Stomach (tissue), 9 donors: ENCODE data around the gene SEMA4D. TPM values are rescaled to one million over a fixed set of nuclear protein-coding genes. Genes with fewer than 3 reads are reported as not detected.

ENCODE experiments used
- DNase-seq, 2 donors: peaks; one replicate each; pipeline versions ENCODE4 v3.0.0 to v3.0.0-alpha.2; 2013 to 2019
- H3K27ac ChIP-seq, 5 donors: fragments of 200-600 bp in 4 of 5; sonication (generic) in 4 of 5; one replicate each; pipeline ENCODE4 v1.5.1; 2013 to 2019; ENCODE audit warnings: mild to moderate bottlenecking in 1 of 5, moderate library complexity in 1 of 5
- H3K27me3 ChIP-seq, 3 donors: fragments of 200-600 bp; sonication (generic); one replicate each; pipeline ENCODE4 v1.5.1; 2017 to 2019; ENCODE audit warnings: mixed run types in 1 of 3
- H3K36me3 ChIP-seq, 4 donors: fragments of 200-600 bp; sonication (generic); 1 replicate in 3 of 4; 2 replicates in 1 of 4; pipeline ENCODE4 v1.5.1; 2016 to 2019
- H3K4me1 ChIP-seq, 4 donors: fragments of 200-600 bp; sonication (generic); one replicate each; pipeline ENCODE4 v1.5.1; 2016 to 2019
- H3K4me3 ChIP-seq, 4 donors: fragments of 200-600 bp; sonication (generic) in 3 of 4; one replicate each; pipeline ENCODE4 v1.5.1; 2016 to 2019; ENCODE audit warnings: mild to moderate bottlenecking in 1 of 4
- H3K9me3 ChIP-seq, 4 donors: fragments of 200-600 bp; sonication (generic); one replicate each; pipeline ENCODE4 v1.5.1; 2016 to 2019
- EP300 ChIP-seq: sonication (generic); formaldehyde crosslinking; IDR thresholded peaks from one replicate; pipeline ENCODE4 v1.6.1; 2017; ENCODE audit warnings: antibody characterized with exemption
- POLR2A ChIP-seq, 4 donors: fragments of 450-650 bp; IDR thresholded peaks; one replicate each; pipeline ENCODE4 v1.6.1; 2016; ENCODE audit warnings: antibody characterized with exemption in 4 of 4, control low read depth in 2 of 4, mild to moderate bottlenecking in 1 of 4, moderate library complexity in 1 of 4
- POLR2AphosphoS5 ChIP-seq, 3 donors: sonication (generic); formaldehyde crosslinking; IDR thresholded peaks; one replicate each; pipeline ENCODE4 v1.6.1; 2016; ENCODE audit warnings: antibody characterized with exemption in 3 of 3
- WGBS, 5 donors: extraction: QIAGEN DNeasy Blood & Tissue Kit in 3 of 5; methylation state at CpG; one replicate each; pipeline versions ENCODE4 v1.1.5 to v1.1.7; 2013 to 2018; 5-methylcytosine and 5-hydroxymethylcytosine counted together
- intact Hi-C: fragments of 100-400 bp; cut with DNase I; formaldehyde crosslinking; loops from one replicate; pipeline ENCODE4 v1.15.1; 2023; ENCODE audit warnings: low total_unique reads
- polyA plus RNA-seq, 3 donors: library from polyadenylated mRNA; stranded (reverse); fragments of 200-250 nt; gene quantifications; one replicate each; pipeline ENCODE4 v1.2.3, GENCODE V29; 2013
- total RNA-seq, 5 donors: library from RNA; depleted of rRNA; stranded (reverse); fragments of >200 nt; gene quantifications; one replicate each; pipeline versions ENCODE4 v1.1.0 to v1.2.3, GENCODE V29; 2014 to 2016
- TF ChIP-seq, protein P1 (sequence below), 7 experiments: fragments of 450-650 bp in 4 of 7; fragments of 200-600 bp in 3 of 7; sonication (generic) in 3 of 7; IDR thresholded peaks; one replicate each; pipeline ENCODE4 v1.5.1; 2016 to 2019; ENCODE audit warnings: antibody characterized with exemption in 7 of 7, control low read depth in 2 of 7, mild to moderate bottlenecking in 1 of 7
- donor health status: healthy with polysubstance abuse.
- donor health status: Bipolar disorder and iron deficiency.
- donor health status: healthy.

Gene SEMA4D
- total and polyA plus RNA-seq, 8 donors = 4.9 to 43.3 (median 12.5) TPM

DNA sequence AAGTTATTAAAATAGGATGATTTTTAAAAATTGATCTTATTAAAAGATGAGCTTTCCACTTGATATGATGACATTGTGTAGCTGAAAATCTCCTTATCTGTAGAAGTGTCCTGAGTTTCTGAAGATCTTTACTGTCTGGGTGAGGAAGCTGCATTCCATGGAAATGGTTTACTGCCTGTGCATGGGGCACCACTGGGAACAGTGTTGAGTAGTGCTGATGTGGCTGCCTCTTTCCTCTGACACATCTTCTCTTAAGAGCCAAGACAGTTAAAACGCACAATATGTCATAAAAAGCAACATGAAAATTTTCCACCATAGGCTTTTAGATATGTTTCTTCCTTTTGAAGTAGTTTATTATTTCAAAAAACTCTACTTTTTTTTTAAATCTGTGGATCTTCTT lies 155.0 kb downstream of the SEMA4D start:
- DNase-seq = no peak
- 93 to 100% (median 98%) methylated on average over 1 of the region's 1 CpG for whole genome bisulfite sequencing, 5 donors
- Histone ChIP-seq H3K4me1 (no peaks in the 10 kb centered on the region), H3K27ac (no peak overlapping the region), H3K4me3 (no peak overlapping the region), H3K36me3 (peaks cover 57 to 100% (median 100%) of the 10 kb centered on the region in 4 donors), H3K9me3 (no peaks in the 10 kb centered on the region), H3K27me3 (no peaks in the 10 kb centered on the region)
- intact Hi-C loops = no loop called here
- TF ChIP-seq, protein P1, sequence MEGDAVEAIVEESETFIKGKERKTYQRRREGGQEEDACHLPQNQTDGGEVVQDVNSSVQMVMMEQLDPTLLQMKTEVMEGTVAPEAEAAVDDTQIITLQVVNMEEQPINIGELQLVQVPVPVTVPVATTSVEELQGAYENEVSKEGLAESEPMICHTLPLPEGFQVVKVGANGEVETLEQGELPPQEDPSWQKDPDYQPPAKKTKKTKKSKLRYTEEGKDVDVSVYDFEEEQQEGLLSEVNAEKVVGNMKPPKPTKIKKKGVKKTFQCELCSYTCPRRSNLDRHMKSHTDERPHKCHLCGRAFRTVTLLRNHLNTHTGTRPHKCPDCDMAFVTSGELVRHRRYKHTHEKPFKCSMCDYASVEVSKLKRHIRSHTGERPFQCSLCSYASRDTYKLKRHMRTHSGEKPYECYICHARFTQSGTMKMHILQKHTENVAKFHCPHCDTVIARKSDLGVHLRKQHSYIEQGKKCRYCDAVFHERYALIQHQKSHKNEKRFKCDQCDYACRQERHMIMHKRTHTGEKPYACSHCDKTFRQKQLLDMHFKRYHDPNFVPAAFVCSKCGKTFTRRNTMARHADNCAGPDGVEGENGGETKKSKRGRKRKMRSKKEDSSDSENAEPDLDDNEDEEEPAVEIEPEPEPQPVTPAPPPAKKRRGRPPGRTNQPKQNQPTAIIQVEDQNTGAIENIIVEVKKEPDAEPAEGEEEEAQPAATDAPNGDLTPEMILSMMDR (IDR thresholded peaks at IDR 0.05) = no peak
- TF ChIP-seq POLR2A (IDR thresholded peaks at IDR 0.05) = no peak
- no peak for TF ChIP-seq EP300
- TF ChIP-seq POLR2AphosphoS5 (IDR thresholded peaks at IDR 0.05) = no peak

DNA sequence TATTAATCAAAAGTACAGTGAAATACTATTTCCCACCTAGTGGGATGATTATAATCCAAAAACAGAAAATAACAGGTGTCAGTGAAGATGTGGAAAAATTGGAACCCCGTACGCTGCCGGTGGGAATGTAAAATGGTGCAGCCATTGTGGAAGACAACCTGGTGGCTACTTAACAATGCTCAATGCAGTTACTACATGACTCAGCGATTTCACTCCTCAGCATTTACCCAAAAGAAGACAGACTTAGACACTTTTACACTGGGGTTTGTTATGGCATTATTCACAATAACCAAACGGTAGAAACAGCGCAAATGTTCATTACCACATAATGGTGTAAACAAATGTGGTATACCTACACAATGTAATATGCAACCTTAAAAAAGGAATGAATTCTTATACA lies 155.7 kb downstream of the SEMA4D start:
- H3K4me3 ChIP-seq = no peak overlapping the region
- peaks cover 51 to 100% (median 100%) of the 10 kb centered on the region in 4 donors for H3K36me3 ChIP-seq
- no peaks in the 10 kb centered on the region for H3K4me1 ChIP-seq
- TF ChIP-seq EP300 = no peak
- TF ChIP-seq, protein P1 (IDR thresholded peaks at IDR 0.05) = no peak
- no peak for TF ChIP-seq POLR2A (IDR thresholded peaks at IDR 0.05)
- no peak for TF ChIP-seq POLR2AphosphoS5 (IDR thresholded peaks at IDR 0.05)
- WGBS, 5 donors = 96 to 99% (median 97%) methylated on average over 6 of the region's 6 CpGs
- intact Hi-C loops = no loop called here
- no peak for DNase-seq
- no peaks in the 10 kb centered on the region for H3K27me3 ChIP-seq
- H3K9me3 ChIP-seq = no peaks in the 10 kb centered on the region
- H3K27ac ChIP-seq = no peak overlapping the region

DNA sequence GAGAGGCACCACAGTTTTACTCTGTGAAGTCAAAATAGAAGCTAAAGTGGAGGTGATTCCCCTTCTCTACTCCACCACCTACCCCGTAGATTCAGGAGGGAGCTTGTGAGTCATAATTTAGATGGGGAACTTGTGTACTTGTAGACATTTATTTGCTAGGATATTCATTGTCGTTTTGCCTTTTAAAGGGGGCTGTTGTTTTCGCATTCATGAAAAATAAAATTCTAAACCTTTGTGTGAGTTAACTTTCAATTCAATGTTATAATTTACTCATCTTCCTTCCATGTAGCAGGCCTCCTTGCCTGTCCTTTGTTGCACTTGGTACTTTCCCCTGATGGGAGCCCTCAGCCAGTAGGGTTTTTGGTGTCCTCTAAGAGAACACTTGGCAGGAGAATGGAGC lies 157.6 kb downstream of the SEMA4D start:
- no peak overlapping the region for H3K4me3 ChIP-seq
- 86 to 94% (median 89%) methylated on average over 3 of the region's 3 CpGs for WGBS, 5 donors
- H3K4me1 ChIP-seq = no peaks in the 10 kb centered on the region
- TF ChIP-seq EP300 = no peak
- TF ChIP-seq POLR2AphosphoS5 (IDR thresholded peaks at IDR 0.05) = no peak
- no peak for DNase-seq
- peaks cover 47 to 100% (median 100%) of the 10 kb centered on the region in 4 donors for H3K36me3 ChIP-seq
- intact Hi-C loops = no loop called here
- no peaks in the 10 kb centered on the region for H3K27me3 ChIP-seq
- no peak overlapping the region for H3K27ac ChIP-seq
- H3K9me3 ChIP-seq = no peaks in the 10 kb centered on the region

DNA sequence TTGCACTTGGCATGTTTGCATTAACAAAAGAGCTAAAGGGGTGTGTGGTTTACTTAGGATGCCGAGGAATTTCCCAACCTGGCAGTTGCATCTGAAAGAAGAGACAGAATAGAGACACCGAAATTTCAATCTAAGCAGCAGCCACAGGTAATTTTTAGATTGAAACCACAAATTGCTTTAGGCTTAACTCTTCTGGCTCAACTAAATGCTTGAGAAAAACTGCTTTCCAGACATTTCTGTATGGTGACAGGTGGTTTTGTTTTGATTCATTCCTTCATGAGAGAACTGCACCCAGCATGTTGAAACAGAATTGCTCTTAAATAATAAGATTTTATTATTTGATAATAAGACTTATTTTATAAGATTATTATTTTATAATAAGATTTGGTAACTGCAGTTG lies 158.1 kb downstream of the SEMA4D start:
- no peak overlapping the region for H3K27ac ChIP-seq
- 52 to 74% (median 56%) methylated on average over 2 of the region's 2 CpGs for WGBS, 5 donors
- intact Hi-C loops = no loop called here
- no peak for TF ChIP-seq POLR2A (IDR thresholded peaks at IDR 0.05)
- TF ChIP-seq, protein P1 (IDR thresholded peaks at IDR 0.05) = no peak
- TF ChIP-seq EP300 = no peak
- no peak for TF ChIP-seq POLR2AphosphoS5 (IDR thresholded peaks at IDR 0.05)
- peaks cover 48 to 100% (median 100%) of the 10 kb centered on the region in 4 donors for H3K36me3 ChIP-seq
- no peak overlapping the region for H3K4me3 ChIP-seq
- H3K4me1 ChIP-seq = no peaks in the 10 kb centered on the region
- no peaks in the 10 kb centered on the region for H3K27me3 ChIP-seq
- no peak for DNase-seq
- H3K9me3 ChIP-seq = no peaks in the 10 kb centered on the region

DNA sequence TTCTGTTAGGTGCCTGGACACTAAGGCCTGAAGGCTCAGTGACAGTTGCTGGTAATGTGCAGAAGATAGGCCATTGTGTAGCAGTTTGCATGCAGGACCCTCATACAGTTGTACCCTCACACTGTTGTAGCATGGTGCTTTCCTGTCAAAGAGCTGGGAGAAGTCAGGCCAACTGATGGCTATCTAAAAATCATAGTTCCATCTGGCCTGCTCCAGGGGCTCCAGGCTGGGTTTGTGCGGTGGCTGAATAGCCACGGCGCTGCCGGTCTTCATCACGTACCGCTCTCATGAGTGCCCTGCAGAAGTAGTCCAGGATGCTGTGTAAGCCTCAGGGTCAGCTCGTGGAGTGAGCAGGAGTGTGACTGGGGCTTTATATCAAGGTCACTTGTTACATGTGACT lies 167.4 kb downstream of the SEMA4D start:
- Histone ChIP-seq H3K27me3 (no peaks in the 10 kb centered on the region), H3K9me3 (no peaks in the 10 kb centered on the region), H3K36me3 (peaks cover 73 to 100% (median 99%) of the 10 kb centered on the region in 4 donors), H3K4me3 (no peak overlapping the region), H3K4me1 (no peaks in the 10 kb centered on the region), H3K27ac (no peak overlapping the region)
- WGBS, 5 donors = 72 to 95% (median 93%) methylated on average over 2 to 7 of the region's 7 CpGs
- intact Hi-C loops = no loop called here
- DNase-seq = no peak
- no peak for TF ChIP-seq EP300
- TF ChIP-seq POLR2AphosphoS5 (IDR thresholded peaks at IDR 0.05) = no peak
- TF ChIP-seq, protein P1 (IDR thresholded peaks at IDR 0.05) = no peak
- TF ChIP-seq POLR2A (IDR thresholded peaks at IDR 0.05) = no peak
